Adrenal gland (tissue), 12 donors: ENCODE results near the gene ENTHD1. TPM values are rescaled to one million over a fixed set of nuclear protein-coding genes. Genes with fewer than 3 reads are reported as not detected.

Source experiments
- DNase-seq, 7 donors: peaks; one replicate each; pipeline ENCODE4 v3.0.0-alpha.2; 2019 to 2020
- H3K27ac ChIP-seq, 5 donors: fragments of 200-600 bp; sonication (generic) in 4 of 5; 1 replicate in 3 of 5; 2 replicates in 2 of 5; pipeline versions ENCODE4 v1.5.1 to v1.8.0; 2016 to 2020; ENCODE audit warnings: mild to moderate bottlenecking in 1 of 5
- H3K27me3 ChIP-seq: fragments of 200-600 bp; 2 replicates; pipeline ENCODE4 v1.8.0; 2021
- H3K36me3 ChIP-seq, 2 donors: fragments of 200-600 bp; replicated peaks in 1 of 2; 1 replicate in 1 of 2; 2 replicates in 1 of 2; pipeline versions ENCODE4 v1.5.1 to v1.8.0; 2018 to 2022
- H3K4me1 ChIP-seq, 2 donors: fragments of 200-600 bp; replicated peaks in 1 of 2; 1 replicate in 1 of 2; 2 replicates in 1 of 2; pipeline versions ENCODE4 v1.5.1 to v1.8.0; 2018 to 2021
- H3K4me3 ChIP-seq, 4 donors: fragments of 200-600 bp; sonication (generic) in 3 of 4; one replicate each; pipeline ENCODE4 v1.5.1; 2016 to 2018
- H3K9me3 ChIP-seq, 3 donors: fragments of 200-600 bp; sonication (generic) in 1 of 3; replicated peaks in 1 of 3; 1 replicate in 2 of 3; 2 replicates in 1 of 3; pipeline versions ENCODE4 v1.5.1 to v1.8.0; 2016 to 2021
- POLR2A ChIP-seq, 2 donors: fragments of 450-650 bp; IDR thresholded peaks; one replicate each; pipeline ENCODE4 v1.6.1; 2017; ENCODE audit warnings: antibody characterized with exemption in 2 of 2, mild to moderate bottlenecking in 2 of 2, moderate library complexity in 1 of 2
- WGBS, 4 donors: extraction: QIAGEN DNeasy Blood & Tissue Kit in 2 of 4; methylation state at CpG; one replicate each; pipeline versions ENCODE4 v1.1.5 to v1.1.7; 2013 to 2017; 5-methylcytosine and 5-hydroxymethylcytosine counted together
- intact Hi-C, 2 donors: fragments of 100-400 bp; cut with DNase I; formaldehyde crosslinking; loops; one replicate each; pipeline versions ENCODE4 v1.14.1 to v1.15.0; 2022 to 2023
- polyA plus RNA-seq, 3 donors: library from polyadenylated mRNA; stranded (reverse); fragments of 200-250 nt in 2 of 3; fragments of 350-450 nt in 1 of 3; fragmentation: Illumina TruSeq in 1 of 3; extraction: RNeasy Lipid Tissue Mini Kit (QIAGEN cat#74804) in 1 of 3; gene quantifications; one replicate each; pipeline ENCODE4 v1.2.3, GENCODE V29; 2013 to 2014
- total RNA-seq, 9 donors: library from RNA; depleted of rRNA in 4 of 9; stranded (reverse); fragments of >200 nt in 4 of 9; fragments of 120-200 nt in 1 of 9; fragmentation: NEBNext Ultra II Directional in 1 of 9; extraction: Animal tissue kit (Norgen Biotek cat#: 25700) in 1 of 9; gene quantifications; one replicate each; pipeline versions ENCODE4 v1.1.0 to v1.2.4, GENCODE V29; 2013 to 2023
- TF ChIP-seq, protein P1 (sequence below), 6 experiments: fragments of 450-650 bp in 4 of 6; fragments of 200-600 bp in 2 of 6; sonication (generic) in 1 of 6; IDR thresholded peaks; 1 replicate in 5 of 6; 2 replicates in 1 of 6; pipeline versions ENCODE4 v1.5.1 to v1.8.0; 2016 to 2021; ENCODE audit warnings: antibody characterized with exemption in 6 of 6, mild to moderate bottlenecking in 2 of 6, moderate library complexity in 1 of 6
- donor health status: healthy with polysubstance abuse.
- donor health status: Bipolar disorder and iron deficiency.
- donor health status: DM: yes; HTN: yes; CAD: no.
- donor health status: DM: no; HTN: no; CAD: no.
- donor health status: DM: no; HTN: no; CAD: no.
- donor health status: DM: yes; HTN: yes; CAD: no.

The ENTHD1 gene
- total and polyA plus RNA-seq, 12 donors, result 0.07 TPM; not detected in 11

DNA sequence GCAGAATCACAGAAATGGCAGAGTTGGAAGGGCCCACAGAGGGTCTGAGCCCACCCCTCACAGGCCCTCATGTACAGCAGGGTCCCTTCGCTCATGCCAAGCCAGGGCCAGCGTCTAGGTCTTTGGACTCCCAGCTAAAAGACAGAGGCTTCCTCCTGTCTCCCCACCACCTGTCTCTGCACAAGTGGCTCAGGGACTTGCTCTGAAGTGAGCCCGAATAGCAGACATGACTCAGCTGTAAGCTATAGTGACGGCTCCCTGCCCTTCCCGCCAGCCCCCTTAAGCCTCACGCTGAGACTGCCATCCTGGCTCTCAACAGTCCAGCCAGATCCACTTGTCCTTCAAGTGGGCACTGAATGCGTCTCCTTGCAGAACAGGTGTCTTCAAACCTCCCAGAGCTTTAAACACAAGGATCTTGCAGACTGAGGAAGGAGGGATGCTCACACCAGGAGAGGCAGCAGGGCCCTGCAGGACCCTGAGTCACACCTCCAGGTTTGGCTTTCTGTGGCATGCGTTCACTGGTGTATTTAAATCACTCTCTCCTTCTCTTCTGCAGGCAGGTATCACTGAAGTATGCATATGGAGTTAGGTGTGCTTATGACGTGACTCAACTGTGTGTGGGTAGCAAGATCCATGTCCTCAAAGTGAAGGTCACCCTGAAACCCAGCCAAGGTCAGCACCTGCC lies 168.1 kb downstream of the ENTHD1 start:
- 85 to 95% (median 86%) methylated on average over 6 to 9 of the region's 9 CpGs for WGBS, 4 donors
- H3K4me3 ChIP-seq, result no peak overlapping the region
- DNase-seq, result no peak
- no peaks in the 10 kb centered on the region for H3K27me3 ChIP-seq
- no peaks in the 10 kb centered on the region for H3K9me3 ChIP-seq
- no peak for TF ChIP-seq POLR2A (IDR thresholded peaks at IDR 0.05)
- TF ChIP-seq, protein P1, sequence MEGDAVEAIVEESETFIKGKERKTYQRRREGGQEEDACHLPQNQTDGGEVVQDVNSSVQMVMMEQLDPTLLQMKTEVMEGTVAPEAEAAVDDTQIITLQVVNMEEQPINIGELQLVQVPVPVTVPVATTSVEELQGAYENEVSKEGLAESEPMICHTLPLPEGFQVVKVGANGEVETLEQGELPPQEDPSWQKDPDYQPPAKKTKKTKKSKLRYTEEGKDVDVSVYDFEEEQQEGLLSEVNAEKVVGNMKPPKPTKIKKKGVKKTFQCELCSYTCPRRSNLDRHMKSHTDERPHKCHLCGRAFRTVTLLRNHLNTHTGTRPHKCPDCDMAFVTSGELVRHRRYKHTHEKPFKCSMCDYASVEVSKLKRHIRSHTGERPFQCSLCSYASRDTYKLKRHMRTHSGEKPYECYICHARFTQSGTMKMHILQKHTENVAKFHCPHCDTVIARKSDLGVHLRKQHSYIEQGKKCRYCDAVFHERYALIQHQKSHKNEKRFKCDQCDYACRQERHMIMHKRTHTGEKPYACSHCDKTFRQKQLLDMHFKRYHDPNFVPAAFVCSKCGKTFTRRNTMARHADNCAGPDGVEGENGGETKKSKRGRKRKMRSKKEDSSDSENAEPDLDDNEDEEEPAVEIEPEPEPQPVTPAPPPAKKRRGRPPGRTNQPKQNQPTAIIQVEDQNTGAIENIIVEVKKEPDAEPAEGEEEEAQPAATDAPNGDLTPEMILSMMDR (IDR thresholded peaks at IDR 0.05), result no peak
- no peak overlapping the region for H3K27ac ChIP-seq
- no peaks in the 10 kb centered on the region for H3K36me3 ChIP-seq
- peaks cover 15 to 24% of the 10 kb centered on the region in 2 donors for H3K4me1 ChIP-seq
- intact Hi-C loops, result no loop called here

- Histone ChIP-seq H3K4me1 (peaks cover 15 to 27% of the 10 kb centered on the region in 2 donors), H3K4me3 (no peak overlapping the region), H3K27me3 (no peaks in the 10 kb centered on the region), H3K9me3 (no peaks in the 10 kb centered on the region), H3K27ac (no peak overlapping the region), H3K36me3 (no peaks in the 10 kb centered on the region)
- DNase-seq, result peak in 1 of 7 donors; percentile 29
- intact Hi-C loops, result no loop called here
- TF ChIP-seq, protein P1 (IDR thresholded peaks at IDR 0.05), result no peak
- TF ChIP-seq POLR2A (IDR thresholded peaks at IDR 0.05), result no peak
- WGBS, 4 donors, result 88 to 98% (median 95%) methylated on average over 9 of the region's 9 CpGs
Measured at GRCh38 chr22:39724857-39725256, 168.7 kb downstream of the ENTHD1 start.

DNA sequence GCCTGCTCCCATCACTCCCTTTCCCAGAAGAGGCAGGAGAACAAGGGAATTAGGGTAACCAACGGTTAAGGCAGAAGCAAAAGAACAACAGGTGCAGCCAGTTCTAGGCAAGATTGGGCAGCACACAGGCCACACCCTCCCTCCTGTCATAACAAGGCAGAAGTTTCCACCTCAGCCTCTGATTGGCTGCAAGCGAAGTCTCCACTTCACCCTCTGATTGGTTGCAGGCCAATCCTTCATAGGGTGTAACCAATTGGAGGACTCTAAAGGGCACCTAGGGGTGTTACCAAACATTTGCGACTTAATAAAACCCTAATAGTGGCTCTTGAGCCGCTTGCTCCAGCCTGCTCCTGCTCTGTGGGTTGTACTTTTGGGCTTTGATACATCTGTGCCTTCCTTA lies 169.2 kb downstream of the ENTHD1 start:
- WGBS, 4 donors, result 89 to 93% (median 91%) methylated on average over 4 of the region's 4 CpGs
- intact Hi-C loops, result no loop called here
- peak in 1 of 7 donors; percentile 31 for DNase-seq
- H3K27ac ChIP-seq, result no peak overlapping the region
- H3K9me3 ChIP-seq, result no peaks in the 10 kb centered on the region
- no peak for TF ChIP-seq POLR2A (IDR thresholded peaks at IDR 0.05)
- TF ChIP-seq, protein P1 (IDR thresholded peaks at IDR 0.05), result no peak
- no peaks in the 10 kb centered on the region for H3K27me3 ChIP-seq
- H3K4me3 ChIP-seq, result no peak overlapping the region
- peaks cover 15 to 27% of the 10 kb centered on the region in 2 donors for H3K4me1 ChIP-seq
- H3K36me3 ChIP-seq, result no peaks in the 10 kb centered on the region

- Histone ChIP-seq H3K4me1 (peaks cover 15 to 27% of the 10 kb centered on the region in 2 donors), H3K9me3 (no peaks in the 10 kb centered on the region), H3K27me3 (no peaks in the 10 kb centered on the region), H3K36me3 (no peaks in the 10 kb centered on the region), H3K27ac (peak overlapping the region in 1 of 5 donors; percentile 13), H3K4me3 (no peak overlapping the region)
- DNase-seq, result peak; percentile 47 to 85 (median 80)
- TF ChIP-seq, protein P1 (IDR thresholded peaks at IDR 0.05), result no peak
- TF ChIP-seq POLR2A (IDR thresholded peaks at IDR 0.05), result no peak
- intact Hi-C loops, result no loop called here
- 53 to 65% (median 62%) methylated on average over 3 of the region's 3 CpGs for WGBS, 4 donors
Measured at GRCh38 chr22:39723899-39724351, 169.6 kb downstream of the ENTHD1 start.
